Activated T-cell treated with anti-CD3 and anti-CD28 coated beads, Interleukin-2, amount 50 U/mL, for 48 hours (primary cell): ENCODE data around the gene SETBP1.

Experiments used
- DNase-seq, 2 experiments: peaks; one replicate each; pipeline ENCODE4 v3.0.0-alpha.2; 2020

Gene SETBP1

DNA sequence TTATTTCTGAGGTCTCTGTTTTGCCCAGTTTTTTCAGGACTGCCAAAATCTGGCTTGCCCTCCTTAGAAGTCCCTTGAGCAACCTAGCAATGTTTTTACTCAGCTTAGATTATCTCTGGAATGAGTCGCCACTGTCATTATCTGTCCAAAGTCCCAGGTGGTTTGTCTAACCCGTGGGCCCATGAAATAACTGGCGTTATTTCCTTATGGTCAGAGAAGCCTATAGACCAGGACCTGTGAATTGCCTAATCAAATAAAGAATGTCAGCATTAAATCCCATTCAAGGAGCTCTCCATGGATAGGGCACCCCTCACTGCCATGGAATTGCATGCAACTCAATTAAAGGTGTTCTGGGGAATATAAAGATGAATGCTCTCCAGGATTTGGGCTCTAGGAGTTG lies 373.9 kb downstream of the SETBP1 start:
- no peak for DNase-seq

DNA sequence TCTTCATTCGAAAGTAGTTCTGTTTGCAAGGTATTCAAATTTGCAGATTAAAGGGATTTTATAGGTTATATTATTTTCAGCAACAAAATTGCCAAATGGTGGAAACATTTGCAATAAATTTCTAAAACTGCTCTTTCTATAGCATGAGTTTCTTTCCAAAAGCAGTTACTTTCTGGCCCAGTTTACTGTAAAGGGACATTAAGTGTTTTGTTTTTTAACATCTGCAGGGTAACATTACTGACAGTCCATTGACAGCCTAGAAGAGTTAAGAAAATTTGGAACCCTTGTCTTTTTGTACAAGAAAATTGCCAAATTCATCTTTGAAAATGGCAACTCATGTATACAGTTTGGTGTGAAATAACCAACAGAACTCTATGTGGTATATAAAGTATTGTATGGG lies 375.1 kb downstream of the SETBP1 start:
- no peak for DNase-seq

DNA sequence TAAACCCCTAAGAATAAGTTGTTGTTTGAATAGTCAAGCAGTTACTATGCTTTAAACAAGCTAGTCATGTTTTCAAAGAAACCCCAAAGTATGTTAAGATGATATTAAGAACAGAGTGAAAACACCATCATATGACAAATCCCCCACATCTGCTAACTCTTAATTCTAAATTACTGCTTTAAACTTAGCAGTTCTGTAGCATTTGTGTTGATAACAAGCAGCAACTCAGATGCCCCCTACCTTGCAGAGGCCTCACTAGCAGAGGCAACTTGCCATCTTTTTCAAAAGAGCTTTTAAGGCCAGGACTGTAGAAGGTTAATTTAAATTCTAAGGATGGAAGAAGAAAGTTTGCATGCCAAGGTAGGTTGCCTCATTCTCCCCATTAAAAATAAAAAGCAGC lies 376.2 kb downstream of the SETBP1 start:
- DNase-seq, result no peak

DNA sequence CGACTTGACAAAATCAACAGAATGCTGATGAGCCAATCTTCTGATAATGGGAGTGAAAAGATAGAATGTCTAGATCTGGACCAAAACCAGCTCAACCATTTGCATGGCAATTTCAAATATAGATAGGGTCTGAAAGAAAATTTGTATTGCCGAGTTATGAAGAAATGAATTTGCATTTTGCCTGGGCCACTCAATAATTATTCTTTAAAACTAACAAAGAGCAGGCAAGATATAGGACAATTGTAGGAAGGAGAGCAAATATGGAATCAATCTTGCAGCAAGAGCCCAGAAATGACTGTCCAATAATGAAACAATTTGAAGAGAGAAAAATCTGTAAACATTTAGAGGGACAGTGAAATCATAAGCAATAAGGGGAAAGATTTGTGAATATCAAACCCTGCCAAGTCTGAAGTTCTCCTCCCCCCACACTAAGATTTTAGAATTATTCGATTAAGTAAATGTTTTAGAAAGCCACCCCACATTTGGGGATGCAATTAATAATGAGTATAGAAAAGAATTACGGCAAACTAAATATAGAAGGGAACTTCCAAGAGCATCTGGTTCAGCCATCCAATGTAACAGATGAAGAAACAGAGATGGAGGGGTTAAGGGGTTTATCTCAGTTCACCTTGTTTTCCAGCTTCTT lies 377.4 kb downstream of the SETBP1 start:
- no peak for DNase-seq

DNA sequence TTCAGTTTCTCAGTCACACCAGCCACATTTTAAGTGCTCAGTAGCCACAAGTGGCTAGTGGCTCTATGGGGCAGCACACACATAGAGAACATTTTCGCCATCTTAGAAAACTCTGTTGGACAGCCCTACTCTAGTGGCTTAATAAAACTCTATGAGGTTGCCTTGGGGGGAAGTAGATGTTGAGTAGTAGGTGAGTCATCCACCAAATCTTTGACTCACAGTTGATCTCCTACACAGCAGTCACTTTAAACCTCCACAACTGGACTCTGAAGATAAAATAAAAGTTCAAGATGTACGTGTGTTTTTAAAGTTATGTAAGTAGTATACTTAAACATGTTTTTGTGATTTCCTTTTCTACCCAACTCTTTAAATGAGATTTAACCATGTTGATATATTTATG lies 379.0 kb downstream of the SETBP1 start:
- no peak for DNase-seq

DNA sequence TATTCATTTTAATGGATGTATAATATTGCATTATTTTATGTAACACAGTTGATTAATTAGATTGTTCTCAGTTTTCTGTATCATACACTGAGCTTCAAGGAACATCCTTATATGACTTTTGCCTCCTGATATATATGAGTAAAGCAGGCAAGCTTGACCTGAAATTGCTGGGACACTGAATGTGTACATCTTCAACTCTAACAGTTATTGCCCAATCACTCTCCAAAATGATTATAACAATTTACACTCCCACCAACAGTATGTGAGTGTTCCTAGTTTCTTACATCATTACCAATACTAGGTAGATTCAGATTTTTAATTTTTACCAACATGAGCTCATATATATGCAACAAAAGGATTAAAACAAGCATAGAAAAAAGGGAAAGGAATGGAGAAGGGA lies 379.4 kb downstream of the SETBP1 start:
- DNase-seq, result no peak

DNA sequence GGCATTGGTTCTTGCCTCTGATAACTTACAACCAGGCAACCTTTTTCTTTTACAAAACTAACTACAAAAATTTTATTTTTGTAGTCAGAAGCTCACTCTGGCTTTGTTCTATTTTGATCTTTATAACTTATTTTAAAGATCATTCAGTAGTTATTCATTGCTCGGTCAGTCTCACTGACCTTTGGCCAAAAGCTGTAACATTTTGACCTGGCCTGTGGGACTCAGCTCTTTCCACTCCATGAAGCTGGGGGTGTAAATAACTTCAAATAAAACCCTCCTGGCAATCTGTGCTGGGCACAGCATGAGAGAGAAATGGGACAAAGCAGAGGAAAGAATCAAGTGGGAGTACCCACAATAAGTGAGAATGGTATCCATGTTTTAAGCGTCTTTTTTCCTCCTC lies 380.7 kb downstream of the SETBP1 start:
- no peak for DNase-seq

DNA sequence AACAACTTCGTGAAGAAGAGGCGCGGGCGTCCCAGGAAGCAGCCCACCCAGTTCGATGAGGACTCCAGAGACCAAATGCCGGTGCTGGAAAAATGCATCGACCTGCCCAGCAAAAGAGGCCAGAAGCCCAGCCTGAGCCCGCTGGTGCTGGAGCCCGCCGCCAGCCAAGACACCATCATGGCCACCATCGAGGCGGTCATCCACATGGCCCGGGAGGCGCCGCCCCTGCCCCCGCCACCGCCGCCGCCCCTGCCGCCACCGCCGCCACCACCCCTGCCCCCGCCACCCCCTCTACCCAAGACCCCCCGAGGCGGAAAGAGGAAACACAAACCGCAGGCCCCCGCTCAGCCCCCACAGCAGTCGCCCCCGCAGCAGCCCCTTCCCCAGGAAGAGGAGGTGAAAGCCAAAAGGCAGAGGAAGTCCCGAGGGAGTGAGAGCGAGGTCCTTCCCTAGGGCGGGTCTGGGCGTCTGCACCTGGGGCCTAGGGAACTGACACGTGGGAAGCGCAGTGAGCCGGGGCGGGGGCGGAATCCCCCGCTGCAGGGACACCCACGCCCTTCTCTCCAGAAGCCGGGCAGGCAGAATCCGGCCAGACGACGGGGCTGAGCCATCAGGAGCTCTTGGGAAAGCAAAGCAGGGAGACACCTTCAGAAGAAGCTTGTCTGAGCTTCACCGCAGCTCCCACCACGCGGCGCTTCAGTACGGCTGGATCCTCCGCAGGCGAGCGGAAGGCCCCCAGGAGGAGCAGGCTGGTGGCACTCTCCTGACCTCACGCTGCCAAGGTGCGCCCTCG lies 382.8 kb downstream of the SETBP1 start:
- no peak for DNase-seq

DNA sequence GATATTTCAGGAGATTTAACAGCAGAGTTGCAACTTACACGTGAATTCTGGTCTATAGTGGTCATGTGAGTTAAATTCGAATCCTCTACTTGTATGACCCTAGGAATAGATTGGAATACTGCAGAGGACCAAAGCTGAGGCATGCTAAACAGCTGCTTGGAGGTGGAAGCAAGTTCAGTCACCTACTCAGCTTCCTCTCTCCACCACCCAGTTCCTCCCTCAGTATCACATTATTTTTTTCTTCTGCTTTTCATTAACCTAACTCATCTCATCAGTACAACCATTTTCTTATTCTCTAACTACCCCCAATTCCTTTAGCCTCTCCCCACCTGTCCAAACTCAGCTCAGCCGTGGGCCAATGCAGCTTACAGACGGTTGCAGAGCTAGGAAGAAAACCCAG lies 385.5 kb downstream of the SETBP1 start:
- no peak for DNase-seq

DNA sequence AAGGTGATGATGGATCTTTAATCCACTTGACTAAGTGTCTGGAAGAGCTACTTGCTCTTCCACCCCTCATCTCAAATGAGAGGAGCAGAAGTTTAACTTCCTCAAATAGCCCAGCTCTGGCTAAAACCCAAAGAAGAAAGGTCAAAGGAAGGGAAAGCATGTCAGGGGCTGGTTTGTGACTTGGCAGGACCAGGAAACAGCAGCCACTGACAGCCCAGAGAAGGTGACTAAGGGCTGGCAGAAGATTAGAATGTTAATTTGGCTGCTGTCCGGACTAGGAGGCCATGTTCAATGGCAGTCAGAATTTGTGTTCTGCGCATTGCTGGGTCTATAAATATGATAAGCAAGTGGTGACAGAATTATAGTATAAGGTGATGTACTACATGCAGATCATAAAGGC lies 386.2 kb downstream of the SETBP1 start:
- DNase-seq, result no peak

DNA sequence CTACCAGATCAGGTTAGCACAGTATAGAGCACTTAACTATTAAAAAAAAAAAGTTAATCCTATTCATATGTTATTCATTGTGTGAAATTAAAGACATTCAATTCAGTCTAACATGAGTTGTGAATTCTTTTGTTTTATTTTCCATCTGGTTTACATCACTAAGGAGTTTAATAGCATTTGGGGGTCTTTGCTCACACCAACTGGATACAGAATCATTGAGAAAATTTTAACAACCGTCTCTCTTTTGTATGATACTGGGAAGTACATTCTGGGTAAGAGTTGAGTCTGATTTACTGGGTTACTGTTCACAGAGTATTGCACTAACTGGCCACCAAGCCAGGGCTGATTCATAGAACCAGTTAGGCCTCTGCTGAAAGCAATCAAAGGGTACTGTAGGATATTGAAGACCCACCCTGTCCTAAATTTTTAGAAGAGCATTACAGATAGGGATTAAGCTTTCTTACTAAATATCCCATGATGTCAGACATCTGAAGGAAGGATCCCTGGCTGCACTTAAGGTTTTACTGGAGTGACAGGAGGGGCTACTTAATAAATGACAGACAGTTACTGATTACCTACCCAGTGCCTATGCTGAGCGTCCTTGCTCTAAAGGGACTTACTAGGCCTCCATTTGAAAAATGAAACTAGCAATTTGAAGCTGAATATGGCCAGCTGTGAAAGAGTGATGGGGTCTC lies 387.9 kb downstream of the SETBP1 start:
- no peak for DNase-seq

DNA sequence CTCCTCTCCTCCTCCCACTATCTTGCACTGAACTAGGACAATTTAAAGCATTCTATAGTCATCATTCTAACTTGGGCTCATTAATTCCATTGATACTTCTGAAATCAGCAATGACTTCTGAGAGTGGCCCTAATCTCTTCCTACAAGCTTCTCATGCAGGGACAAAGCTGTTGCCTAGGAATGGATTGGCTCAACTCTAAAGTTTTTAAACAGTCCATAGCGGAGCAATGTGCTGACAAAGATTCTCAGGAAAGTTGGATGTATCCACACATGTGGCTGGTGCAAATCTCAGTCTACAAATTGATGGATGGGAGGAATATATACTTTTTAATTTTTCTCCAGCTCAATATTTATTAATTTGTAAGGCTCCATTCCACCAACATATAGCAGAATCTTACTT lies 388.9 kb downstream of the SETBP1 start:
- no peak for DNase-seq

DNA sequence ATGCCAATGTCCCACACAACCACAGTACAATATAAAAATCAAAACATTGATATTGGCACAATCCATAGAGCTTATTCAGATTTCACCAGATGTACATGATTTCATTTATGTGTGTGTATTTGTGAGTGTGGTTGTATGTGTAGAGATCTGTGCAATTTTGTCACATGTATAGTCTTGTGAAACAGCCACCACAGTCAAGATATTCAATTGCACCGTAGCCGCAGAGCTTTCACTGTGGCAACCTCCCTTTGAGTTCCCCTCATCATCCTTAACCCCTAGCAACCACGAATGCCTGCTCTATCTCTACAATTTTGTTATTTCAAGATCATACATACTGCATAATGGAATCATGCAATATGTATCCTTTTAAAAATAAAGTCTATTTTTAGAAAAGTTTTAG lies 391.3 kb downstream of the SETBP1 start:
- DNase-seq, result no peak

DNA sequence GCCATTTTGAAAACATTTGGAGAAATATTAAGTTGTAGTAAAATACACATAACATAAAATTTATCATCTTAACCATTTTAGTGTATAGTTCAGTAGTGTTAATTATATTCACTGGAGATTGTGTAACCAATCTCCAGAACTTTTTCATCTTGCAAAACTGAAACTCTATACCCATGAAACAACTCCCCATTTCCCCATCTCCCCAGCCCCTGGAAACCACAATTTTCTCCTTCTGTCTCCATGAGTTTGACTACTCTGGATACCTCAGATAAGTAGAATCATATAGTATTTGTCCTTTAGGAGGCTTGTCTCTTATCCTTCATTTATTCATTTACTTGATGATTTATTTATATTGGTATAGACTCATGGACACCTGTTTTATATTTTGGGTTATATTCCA lies 392.9 kb downstream of the SETBP1 start:
- DNase-seq, result no peak

DNA sequence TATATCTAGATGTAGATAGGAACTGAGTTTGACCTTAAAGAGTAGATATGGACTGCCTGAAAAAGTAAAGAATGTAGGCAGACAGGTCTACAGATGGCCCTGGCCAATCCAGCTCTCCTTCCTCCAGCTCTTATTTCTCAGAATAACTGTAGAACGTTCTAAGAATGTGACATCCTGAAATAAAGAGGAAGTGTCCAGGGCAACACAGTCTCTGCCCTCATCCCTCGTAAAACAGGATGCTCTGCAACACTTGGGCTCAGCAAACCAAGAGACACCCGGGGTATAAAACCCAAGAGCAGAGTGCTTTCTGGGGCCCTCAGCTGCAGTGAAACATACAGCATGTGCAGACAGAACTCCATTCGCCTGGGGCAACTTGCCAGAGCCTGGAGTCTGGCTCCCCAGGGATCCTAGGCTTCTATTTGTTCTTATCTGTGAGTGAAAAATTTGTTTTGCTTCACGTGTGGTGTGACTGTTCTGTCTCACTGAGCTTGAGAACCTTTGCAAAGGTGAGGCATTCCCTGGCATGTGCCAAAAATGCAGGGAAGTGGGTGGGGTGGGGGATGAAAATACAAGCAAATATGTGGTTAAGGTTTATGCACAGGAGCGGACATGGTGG lies 401.0 kb downstream of the SETBP1 start:
- no peak for DNase-seq

DNA sequence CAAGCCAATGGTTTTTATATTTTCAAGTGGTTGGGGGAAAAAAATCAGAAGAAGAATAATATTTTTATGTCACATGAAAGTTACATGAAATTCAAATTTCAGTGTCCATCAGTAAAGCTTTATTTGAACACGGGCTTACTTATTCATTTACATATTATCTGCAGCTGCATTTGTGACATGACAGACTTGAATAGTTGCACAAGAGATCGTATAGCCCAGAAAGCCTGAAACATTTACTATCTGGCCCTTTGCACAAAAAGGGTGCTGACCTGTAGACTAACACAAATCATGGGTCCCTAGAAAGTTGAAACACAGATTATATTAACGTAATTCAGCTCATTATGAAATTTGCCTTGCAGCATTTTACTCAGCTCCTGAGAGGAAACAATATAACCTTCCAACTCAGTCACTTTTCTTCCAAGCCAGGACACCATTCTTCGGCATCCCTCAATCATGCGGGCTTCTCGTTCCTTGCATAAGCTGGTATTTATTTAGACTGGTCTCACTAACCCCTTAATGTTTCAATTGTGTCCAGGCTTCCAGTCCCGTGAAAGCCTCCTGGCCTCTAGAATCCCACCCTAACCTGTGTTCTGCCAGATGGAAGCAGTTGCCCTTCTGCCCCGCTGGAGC lies 402.7 kb downstream of the SETBP1 start:
- no peak for DNase-seq

DNA sequence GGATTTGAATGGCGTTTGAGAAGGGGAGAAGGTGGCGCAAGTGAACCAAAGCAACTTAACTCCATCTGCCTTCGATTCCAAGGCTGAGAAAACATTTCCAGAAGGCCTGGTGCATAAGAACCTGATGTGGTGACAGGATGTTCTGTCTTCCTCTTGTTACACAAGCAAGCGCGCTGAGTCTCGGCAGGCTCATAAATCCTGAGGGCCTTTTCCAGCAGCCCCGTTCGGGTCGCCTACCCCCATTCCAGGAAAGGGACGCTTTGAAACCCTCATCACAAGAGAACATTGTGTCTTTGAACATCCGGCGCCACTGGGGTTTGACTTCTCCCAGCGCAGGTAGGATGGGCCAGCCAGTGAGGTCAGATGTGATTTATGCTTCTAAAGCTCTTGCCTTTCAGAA lies 403.5 kb downstream of the SETBP1 start:
- DNase-seq, result no peak

DNA sequence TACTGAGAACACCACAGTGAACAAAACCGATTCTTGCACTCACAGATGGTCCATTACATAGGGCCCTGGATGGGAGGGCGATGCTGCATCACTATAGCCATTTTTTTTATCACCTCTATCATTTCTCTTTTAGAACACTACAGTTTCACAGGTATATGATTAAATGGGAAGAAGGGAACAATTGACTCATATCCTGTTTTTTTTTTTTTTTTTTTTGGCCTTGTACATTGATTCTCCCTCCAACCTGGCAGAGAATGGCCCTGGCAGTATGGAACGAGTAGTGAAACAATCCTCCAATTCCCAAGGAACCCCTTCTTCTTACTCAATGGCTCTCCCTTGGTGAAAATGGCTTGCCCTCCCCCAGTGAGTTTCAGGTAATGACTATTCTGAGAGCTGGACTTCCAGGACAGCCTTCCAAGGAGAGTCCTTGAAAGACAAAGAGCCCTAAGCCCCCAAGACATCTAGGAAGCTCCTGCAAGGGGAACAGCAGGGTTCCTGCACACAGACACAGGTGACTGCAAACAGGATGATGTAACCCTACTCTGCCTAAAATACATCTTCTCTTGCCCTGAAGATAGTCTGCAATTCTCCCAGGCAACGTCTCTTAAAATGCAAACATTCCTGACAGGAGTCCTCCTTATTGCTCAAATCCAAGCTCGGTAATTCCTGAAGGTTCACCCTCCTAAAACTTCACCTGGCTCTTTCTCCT lies 405.4 kb downstream of the SETBP1 start:
- no peak for DNase-seq

DNA sequence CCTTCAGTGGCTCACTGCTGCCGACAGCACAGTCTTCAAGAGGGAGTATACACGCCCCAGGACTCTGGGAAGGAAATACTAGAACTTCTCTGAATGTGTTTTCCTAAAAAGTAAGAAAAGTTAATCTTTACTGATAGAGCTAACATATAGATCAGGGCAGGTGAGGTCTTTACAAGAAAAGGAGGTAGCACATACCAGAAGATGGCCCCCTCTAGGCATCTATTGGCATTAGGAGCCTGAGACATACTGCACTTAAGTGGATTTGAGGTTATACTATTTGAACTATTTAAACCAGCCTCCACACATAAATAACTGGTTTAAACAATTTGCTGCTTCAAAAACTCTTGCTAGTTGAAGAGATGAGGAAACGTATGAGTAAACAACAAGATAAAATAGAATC lies 406.1 kb downstream of the SETBP1 start:
- no peak for DNase-seq

DNA sequence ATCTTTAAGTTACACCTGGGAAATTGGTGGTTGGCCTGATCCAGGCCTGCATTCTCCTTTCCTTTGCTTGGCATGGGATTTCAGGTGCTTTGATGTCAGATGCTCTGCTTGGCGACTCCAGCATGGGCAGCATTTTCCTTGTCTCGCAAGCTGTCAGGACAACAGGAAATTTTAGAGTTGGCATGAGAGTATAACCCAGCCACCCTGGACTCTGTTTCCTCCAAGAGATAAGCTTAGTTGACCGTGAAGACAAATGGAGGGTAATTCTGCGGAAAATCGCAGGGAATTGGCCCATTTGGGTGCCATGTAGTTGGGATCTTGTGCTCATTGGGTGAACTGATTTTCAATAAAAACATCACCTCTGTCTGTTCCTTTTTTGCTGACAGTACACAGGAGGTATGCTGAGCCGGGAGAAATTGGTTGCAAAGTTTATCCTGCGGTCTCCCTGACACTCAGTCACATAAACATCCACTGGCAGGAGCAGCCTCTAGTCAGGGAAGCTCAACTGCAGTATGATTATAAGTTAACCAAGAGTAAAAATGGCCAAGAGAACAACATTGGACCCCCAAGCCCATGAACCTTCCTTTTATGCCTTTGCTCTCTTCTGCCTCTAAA lies 409.9 kb downstream of the SETBP1 start:
- DNase-seq, result no peak

DNA sequence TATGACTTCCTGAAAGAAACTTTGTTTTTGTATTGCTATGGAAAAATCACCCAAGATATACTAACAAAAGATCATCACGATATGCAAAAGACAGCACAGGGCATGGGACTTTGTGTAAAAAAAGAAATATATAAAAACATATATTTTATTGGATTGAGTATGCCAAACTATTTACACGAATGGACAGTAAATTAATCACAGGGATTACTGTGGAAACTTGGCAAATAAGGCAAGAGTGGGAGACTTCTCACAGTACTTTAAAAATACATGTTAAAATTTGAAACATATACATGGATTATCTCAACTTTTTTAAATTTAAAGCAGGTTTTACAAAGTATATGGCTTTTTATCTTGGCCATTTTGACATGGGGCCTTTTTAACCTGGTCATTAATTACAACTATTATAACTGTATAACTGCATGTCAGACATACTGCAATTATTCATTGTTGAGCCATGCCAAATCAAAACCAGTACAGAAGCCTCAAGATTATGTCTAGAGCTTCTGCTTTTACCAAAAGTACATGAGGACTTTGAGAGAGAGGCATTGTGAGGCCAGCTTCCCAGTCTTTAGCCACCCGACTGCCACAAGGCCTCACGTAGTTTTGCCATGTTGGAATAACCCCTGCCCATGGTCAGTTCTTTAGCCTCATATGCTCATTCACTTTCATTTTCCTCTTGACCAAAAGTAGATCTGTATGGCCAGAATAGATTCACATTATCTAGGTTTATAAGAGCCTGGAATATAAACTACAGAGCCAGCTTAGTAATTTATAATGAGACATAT lies 419.8 kb downstream of the SETBP1 start:
- DNase-seq, result no peak
